RPMI8226 (cell line): ENCODE measurements around the gene ZNF177.

ENCODE experiments used
- DNase-seq: peaks from one replicate; pipeline ENCODE4 v3.0.0-alpha.2; 2015

Gene ZNF177

GRCh38 chr19:9431475-9431874, 68.7 kb downstream of the ZNF177 start:
- peak; percentile 15 for DNase-seq
